ENCODE data around the gene ACRBP. TPM values are rescaled to one million over a fixed set of nuclear protein-coding genes. Genes with fewer than 3 reads are reported as not detected.

ACRBP gene
- polyA plus RNA-seq, 1 donor, result 6.0 TPM

Other genes starting within 250 kb of the ACRBP start
- 1.2 TPM for gene CD27, start 202.5 kb downstream of the ACRBP start, polyA plus RNA-seq (ENCODE audit: insufficient read length)
- 15.4 TPM for gene TAPBPL, start 195.4 kb downstream of the ACRBP start, polyA plus RNA-seq (ENCODE audit: insufficient read length)
- gene VAMP1, start 176.8 kb downstream of the ACRBP start, polyA plus RNA-seq (ENCODE audit: insufficient read length), result 13.5 TPM
- gene MRPL51, start 154.2 kb downstream of the ACRBP start, polyA plus RNA-seq (ENCODE audit: insufficient read length), result 170 TPM
- gene NCAPD2, start 153.3 kb downstream of the ACRBP start, polyA plus RNA-seq (ENCODE audit: insufficient read length), result 83.5 TPM
- 1,959 TPM for gene GAPDH, start 112.9 kb downstream of the ACRBP start, polyA plus RNA-seq (ENCODE audit: insufficient read length)
- 14.5 TPM for gene IFFO1, start 91.4 kb downstream of the ACRBP start, polyA plus RNA-seq (ENCODE audit: insufficient read length)
- gene NOP2, start 79.1 kb downstream of the ACRBP start, polyA plus RNA-seq (ENCODE audit: insufficient read length), result 33.4 TPM
- gene CHD4, start 40.1 kb downstream of the ACRBP start, polyA plus RNA-seq (ENCODE audit: insufficient read length), result 328 TPM
- 0.91 TPM for gene LPAR5, start 11.5 kb downstream of the ACRBP start, polyA plus RNA-seq (ENCODE audit: insufficient read length)
- 109 TPM for gene ING4, start 15.7 kb upstream of the ACRBP start, polyA plus RNA-seq (ENCODE audit: insufficient read length)
- gene ZNF384, start 41.9 kb upstream of the ACRBP start, polyA plus RNA-seq (ENCODE audit: insufficient read length), result 98.0 TPM
- 12.1 TPM for gene PIANP, start 53.4 kb upstream of the ACRBP start, polyA plus RNA-seq (ENCODE audit: insufficient read length)
- gene COPS7A, start 76.6 kb upstream of the ACRBP start, polyA plus RNA-seq (ENCODE audit: insufficient read length), result 61.9 TPM
- gene MLF2, start 105.7 kb upstream of the ACRBP start, polyA plus RNA-seq (ENCODE audit: insufficient read length), result 187 TPM
- 460 TPM for gene PTMS, start 118.9 kb upstream of the ACRBP start, polyA plus RNA-seq (ENCODE audit: insufficient read length)
- 1.9 TPM for gene LAG3, start 125.1 kb upstream of the ACRBP start, polyA plus RNA-seq (ENCODE audit: insufficient read length)
- 25.5 TPM for gene CD4, start 142.1 kb upstream of the ACRBP start, polyA plus RNA-seq (ENCODE audit: insufficient read length)
- gene GPR162, start 174.4 kb upstream of the ACRBP start, polyA plus RNA-seq (ENCODE audit: insufficient read length), result 25.8 TPM
- 29.9 TPM for gene P3H3, start 181.0 kb upstream of the ACRBP start, polyA plus RNA-seq (ENCODE audit: insufficient read length)
- 13.3 TPM for gene GNB3, start 193.5 kb upstream of the ACRBP start, polyA plus RNA-seq (ENCODE audit: insufficient read length)
- gene CDCA3, start 203.9 kb upstream of the ACRBP start, polyA plus RNA-seq (ENCODE audit: insufficient read length), result 42.7 TPM
- 58.3 TPM for gene USP5, start 204.7 kb upstream of the ACRBP start, polyA plus RNA-seq (ENCODE audit: insufficient read length)
- 515 TPM for gene TPI1, start 220.1 kb upstream of the ACRBP start, polyA plus RNA-seq (ENCODE audit: insufficient read length)
- 9.2 TPM for gene SPSB2, start 225.9 kb upstream of the ACRBP start, polyA plus RNA-seq (ENCODE audit: insufficient read length)